ENCODE data around the gene WNT9B. TPM values are rescaled to one million over a fixed set of nuclear protein-coding genes. Genes with fewer than 3 reads are reported as not detected.

Gene WNT9B
- total RNA-seq, 1 experiment from 2014 or later: 0.70 TPM

DNA sequence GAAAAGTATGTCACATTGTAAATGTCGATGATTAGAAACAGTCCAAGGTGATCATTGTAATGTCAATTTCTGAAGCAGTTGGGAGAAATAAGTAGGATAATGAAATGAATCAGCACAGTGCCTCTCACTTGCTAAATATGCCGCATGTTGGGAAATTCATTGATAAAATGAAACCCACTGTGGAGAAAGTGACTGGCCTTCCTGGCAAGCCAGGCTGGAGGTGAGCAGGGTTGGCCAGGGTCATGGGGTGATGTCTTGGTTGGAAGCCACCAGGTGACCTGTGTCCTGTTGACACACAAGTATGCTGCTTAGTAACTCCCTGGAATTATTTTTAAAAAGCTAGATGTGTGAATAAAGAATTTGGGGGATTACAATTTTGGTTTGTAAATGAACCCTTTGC, 14.9 kb upstream of the WNT9B start:
- Histone ChIP-seq H3K79me1 (ENCODE audit: insufficient read depth, low read depth, low read length, poor library complexity, severe bottlenecking) (no peaks in the 10 kb centered on the region), H3K4me2 (ENCODE audit: insufficient read depth, insufficient read length, low read length) (no peak overlapping the region), H3K9ac (ENCODE audit: extremely low read depth, insufficient read length, low read length) (no peak overlapping the region), H3K9me3 (ENCODE audit: control insufficient read depth, low read depth, low read length) (no peaks in the 10 kb centered on the region), H2BK12ac (ENCODE audit: insufficient read length, low read depth, low read length) (no peak overlapping the region), H4K8ac (replicated peaks; ENCODE audit: insufficient read length, low read depth, low read length) (no peak overlapping the region), H2BK15ac (ENCODE audit: low read depth, low read length) (no peak overlapping the region), H3K4me1 (ENCODE audit: insufficient read depth, low read length) (no peaks in the 10 kb centered on the region), H3K23ac (ENCODE audit: insufficient read length, low read depth, low read length) (no peak overlapping the region), H3K14ac (ENCODE audit: insufficient read depth, low read length) (no peak overlapping the region), H4K5ac (ENCODE audit: insufficient read length, low read depth, low read length) (no peak overlapping the region), H3K18ac (ENCODE audit: insufficient read length, low read depth, low read length) (no peak overlapping the region), H2AK5ac (ENCODE audit: insufficient read length, low read length) (no peak overlapping the region), H2BK120ac (ENCODE audit: low read depth, low read length, poor library complexity, severe bottlenecking) (no peak overlapping the region), H3K23me2 (ENCODE audit: insufficient read length, low read depth, low read length, poor library complexity, severe bottlenecking) (peaks cover 1% of the 10 kb centered on the region), H2AFZ (ENCODE audit: low read length) (no peak overlapping the region), H3T11ph (ENCODE audit: low read length) (no peak overlapping the region), H2BK5ac (ENCODE audit: insufficient read length, low read length) (no peak overlapping the region), H4K20me1 (ENCODE audit: control insufficient read depth, insufficient read depth, insufficient read length) (no peaks in the 10 kb centered on the region), H3K27me3 (ENCODE audit: insufficient read depth, low read length) (peaks cover 7% of the 10 kb centered on the region), H3K27ac (ENCODE audit: insufficient read length, low read depth, low read length) (no peak overlapping the region), H2BK20ac (ENCODE audit: low read depth, low read length, poor library complexity, severe bottlenecking) (no peak overlapping the region), H3K4ac (ENCODE audit: low read depth, low read length) (no peak overlapping the region), H3K79me2 (ENCODE audit: insufficient read depth, low read length) (no peaks in the 10 kb centered on the region), H3K56ac (ENCODE audit: insufficient read length, low read depth, low read length) (no peak overlapping the region), H4K91ac (ENCODE audit: insufficient read length, low read depth, low read length) (no peak overlapping the region)
- no CpG with 5 or more reads among the region's 2 CpGs for WGBS (ENCODE audit: extremely low coverage, insufficient read length, low lambda C conversion rate)
- Mint-ChIP-seq H3K4me1 (peaks cover 28 to 33% of the 10 kb centered on the region in 2 experiments), H3K27me3 (ENCODE audit: low read depth) (peaks cover 46% of the 10 kb centered on the region), H3K9me3 (peaks cover 5% of the 10 kb centered on the region in 2 experiments; a peak in 3 of 5 replicates), H3K4me3 (no peak overlapping the region), H3K27ac (no peak overlapping the region), H3K36me3 (ENCODE audit: insufficient read depth in 1 of 3, low read depth in 3 of 3) (no peaks in the 10 kb centered on the region; a peak in 2 of 7 replicates)
- TF ChIP-seq, protein P1, sequence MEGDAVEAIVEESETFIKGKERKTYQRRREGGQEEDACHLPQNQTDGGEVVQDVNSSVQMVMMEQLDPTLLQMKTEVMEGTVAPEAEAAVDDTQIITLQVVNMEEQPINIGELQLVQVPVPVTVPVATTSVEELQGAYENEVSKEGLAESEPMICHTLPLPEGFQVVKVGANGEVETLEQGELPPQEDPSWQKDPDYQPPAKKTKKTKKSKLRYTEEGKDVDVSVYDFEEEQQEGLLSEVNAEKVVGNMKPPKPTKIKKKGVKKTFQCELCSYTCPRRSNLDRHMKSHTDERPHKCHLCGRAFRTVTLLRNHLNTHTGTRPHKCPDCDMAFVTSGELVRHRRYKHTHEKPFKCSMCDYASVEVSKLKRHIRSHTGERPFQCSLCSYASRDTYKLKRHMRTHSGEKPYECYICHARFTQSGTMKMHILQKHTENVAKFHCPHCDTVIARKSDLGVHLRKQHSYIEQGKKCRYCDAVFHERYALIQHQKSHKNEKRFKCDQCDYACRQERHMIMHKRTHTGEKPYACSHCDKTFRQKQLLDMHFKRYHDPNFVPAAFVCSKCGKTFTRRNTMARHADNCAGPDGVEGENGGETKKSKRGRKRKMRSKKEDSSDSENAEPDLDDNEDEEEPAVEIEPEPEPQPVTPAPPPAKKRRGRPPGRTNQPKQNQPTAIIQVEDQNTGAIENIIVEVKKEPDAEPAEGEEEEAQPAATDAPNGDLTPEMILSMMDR (conservative IDR thresholded peaks at IDR 0.05): no peak
- DNase-seq: no peak
